Trophoblast cell (in vitro differentiated cells and primary cell): ENCODE data around the gene MAGIX.
A peak's percentile ranks its signal among the peaks of the same experiment; 100 is the strongest.

Experiments used
- DNase-seq, 2 donors: peaks; one replicate each; pipeline ENCODE4 v3.0.0-alpha.2; 2016
- H2AFZ ChIP-seq: 2 replicates; pipeline ENCODE4 v1.6.1; 2013; ENCODE audit warnings: low read length, moderate library complexity, mild to moderate bottlenecking; ENCODE audit not compliant: insufficient read depth, poor library complexity
- H2AK5ac ChIP-seq: 2 replicates; pipeline ENCODE4 v1.6.1; 2013; ENCODE audit warnings: mild to moderate bottlenecking, low read length
- H2BK120ac ChIP-seq: 2 replicates; pipeline ENCODE4 v1.6.1; 2013; ENCODE audit warnings: low read length, mild to moderate bottlenecking, moderate library complexity; ENCODE audit not compliant: insufficient read depth, poor library complexity
- H2BK12ac ChIP-seq: 2 replicates; pipeline ENCODE4 v1.6.1; 2013; ENCODE audit warnings: mild to moderate bottlenecking, low read length, moderate library complexity
- H2BK5ac ChIP-seq: 2 replicates; pipeline ENCODE4 v1.6.1; 2013; ENCODE audit warnings: low read length, low read depth, moderate library complexity, mild to moderate bottlenecking; ENCODE audit not compliant: poor library complexity
- H3K14ac ChIP-seq: 2 replicates; pipeline ENCODE4 v1.6.1; 2013; ENCODE audit warnings: mild to moderate bottlenecking, low read length
- H3K18ac ChIP-seq: 2 replicates; pipeline ENCODE4 v1.6.1; 2013; ENCODE audit warnings: mild to moderate bottlenecking, low read length
- H3K23ac ChIP-seq: 2 replicates; pipeline ENCODE4 v1.6.1; 2013; ENCODE audit warnings: low read length
- H3K27ac ChIP-seq: 2 replicates; pipeline ENCODE4 v1.5.1; 2013; ENCODE audit warnings: low read depth, mild to moderate bottlenecking, inconsistent platforms, low read length, moderate library complexity
- H3K27me3 ChIP-seq: 2 replicates; pipeline ENCODE4 v1.6.1; 2013; ENCODE audit warnings: inconsistent platforms, mild to moderate bottlenecking, low read length, moderate library complexity; ENCODE audit not compliant: insufficient read depth
- H3K36me3 ChIP-seq, 2 experiments: 1 replicate in 1 of 2; 2 replicates in 1 of 2; pipeline ENCODE4 v1.6.1; 2013; ENCODE audit warnings: low read length in 2 of 2, mild to moderate bottlenecking in 2 of 2, moderate library complexity in 1 of 2; ENCODE audit not compliant: insufficient read depth in 2 of 2, control insufficient read depth in 1 of 2
- H3K4ac ChIP-seq: 2 replicates; pipeline ENCODE4 v1.6.1; 2013; ENCODE audit warnings: low read depth, mild to moderate bottlenecking, low read length, moderate library complexity
- H3K4me1 ChIP-seq, 2 experiments: 1 replicate in 1 of 2; 2 replicates in 1 of 2; pipeline ENCODE4 v1.6.1; 2013; ENCODE audit warnings: low read length in 2 of 2, mild to moderate bottlenecking in 2 of 2, moderate library complexity in 1 of 2; ENCODE audit not compliant: insufficient read depth in 2 of 2, control insufficient read depth in 1 of 2
- H3K4me2 ChIP-seq: 2 replicates; pipeline ENCODE4 v1.6.1; 2013; ENCODE audit warnings: inconsistent platforms, mild to moderate bottlenecking, low read length, moderate library complexity
- H3K4me3 ChIP-seq: 2 replicates; pipeline ENCODE4 v1.5.1; 2013; ENCODE audit warnings: mild to moderate bottlenecking, low read depth, low read length, inconsistent platforms
- H3K79me1 ChIP-seq: one replicate; pipeline ENCODE4 v1.6.1; 2013; ENCODE audit warnings: low read length
- H3K79me2 ChIP-seq: 2 replicates; pipeline ENCODE4 v1.6.1; 2013; ENCODE audit warnings: low read length, mild to moderate bottlenecking; ENCODE audit not compliant: control insufficient read depth, insufficient read depth, poor library complexity
- H3K9ac ChIP-seq: 2 replicates; pipeline ENCODE4 v1.6.1; 2013; ENCODE audit warnings: mild to moderate bottlenecking, low read length
- H3K9me3 ChIP-seq: 2 replicates; pipeline ENCODE4 v1.6.1; 2013; ENCODE audit warnings: low read depth, mild to moderate bottlenecking, control low read depth, inconsistent platforms, low read length; ENCODE audit not compliant: insufficient read depth
- H4K12ac ChIP-seq: 2 replicates; pipeline ENCODE4 v1.6.1; 2013; ENCODE audit warnings: low read depth, mild to moderate bottlenecking, low read length, moderate library complexity
- H4K8ac ChIP-seq: 2 replicates; pipeline ENCODE4 v1.6.1; 2013; ENCODE audit warnings: low read depth, mild to moderate bottlenecking, low read length, moderate library complexity
- H4K91ac ChIP-seq: one replicate; pipeline ENCODE4 v1.6.1; 2013; ENCODE audit warnings: low read depth, mild to moderate bottlenecking, low read length, moderate library complexity
- WGBS: extraction: QIAGEN DNeasy Blood & Tissue Kit; methylation state at CpG from one replicate; pipeline ENCODE4 v1.1.7; 2013; ENCODE audit warnings: missing lambda C conversion rate; ENCODE audit not compliant: insufficient read length, insufficient coverage; ENCODE audit errors: extremely low coverage; 5-methylcytosine and 5-hydroxymethylcytosine counted together

The MAGIX gene

DNA sequence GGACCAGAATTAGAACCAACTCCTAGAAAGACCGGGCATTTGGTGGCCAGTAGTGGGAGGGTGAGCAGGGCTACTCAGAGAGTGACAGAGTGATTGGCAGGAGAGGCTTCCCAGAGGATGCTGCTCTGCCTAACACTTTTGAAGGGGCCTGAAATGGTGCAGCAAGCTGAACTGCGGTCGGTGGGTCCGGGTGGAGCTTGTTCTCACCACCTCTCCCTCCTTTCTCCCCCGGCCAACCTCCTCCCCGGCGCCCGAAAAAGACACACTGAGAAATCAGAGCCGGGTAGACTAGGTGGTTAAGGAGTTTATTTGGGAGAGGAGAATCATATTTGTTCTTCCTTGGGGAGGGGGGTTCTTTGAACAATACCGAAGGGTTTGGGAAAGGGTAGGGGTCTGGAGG, 25.0 kb downstream of the MAGIX start:
- Histone ChIP-seq H3K4me3 (no peak overlapping the region), H3K36me3 (peaks cover 8 to 9% of the 10 kb centered on the region in 2 experiments), H3K79me1 (peaks cover 15% of the 10 kb centered on the region), H2AK5ac (no peak overlapping the region), H4K12ac (no peak overlapping the region), H2BK5ac (no peak overlapping the region), H2BK12ac (no peak overlapping the region), H2AFZ (no peak overlapping the region), H3K4me1 (peaks cover 9 to 20% of the 10 kb centered on the region in 2 experiments), H3K27ac (no peak overlapping the region), H3K14ac (no peak overlapping the region), H3K27me3 (no peaks in the 10 kb centered on the region), H3K9me3 (no peaks in the 10 kb centered on the region), H4K8ac (no peak overlapping the region), H3K18ac (no peak overlapping the region), H3K4me2 (no peak overlapping the region), H3K23ac (no peak overlapping the region), H3K9ac (no peak overlapping the region), H3K79me2 (peaks cover 6% of the 10 kb centered on the region), H2BK120ac (no peak overlapping the region), H3K4ac (no peak overlapping the region), H4K91ac (no peak overlapping the region)
- no peak for DNase-seq
- no CpG with 5 or more reads among the region's 10 CpGs for WGBS

DNA sequence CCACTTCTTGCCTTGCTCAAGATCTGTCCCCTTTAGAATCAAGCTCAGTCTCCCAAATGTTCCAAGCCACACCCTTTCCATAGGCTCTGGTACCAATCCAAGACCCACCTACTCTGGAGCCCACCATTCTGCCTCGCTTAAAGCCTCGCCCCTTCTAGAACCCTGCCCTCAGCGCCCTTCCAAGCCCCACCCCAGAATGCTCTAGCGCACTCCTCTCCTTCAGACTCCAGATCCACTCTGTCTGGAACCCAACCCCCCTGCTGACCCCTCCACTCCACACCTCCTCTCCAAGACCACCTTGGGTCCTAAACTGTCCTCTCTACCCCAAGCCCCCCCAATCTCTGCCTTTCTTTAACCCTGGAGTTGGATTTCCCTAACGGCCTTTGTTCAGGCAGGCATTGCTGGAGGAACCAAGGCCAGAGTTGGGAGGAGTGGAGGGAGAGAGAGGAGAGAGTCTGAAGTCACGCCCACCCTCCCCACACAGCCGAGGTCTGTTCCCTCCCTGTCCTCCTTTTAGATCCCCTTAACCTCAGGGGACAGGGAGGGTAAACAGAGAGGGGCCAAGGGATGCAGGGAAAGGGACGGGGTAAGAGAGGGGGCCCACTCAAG, 26.0 kb downstream of the MAGIX start:
- no peak for DNase-seq
- no peak overlapping the region for H3K9ac ChIP-seq
- H3K4me1 ChIP-seq, result peaks cover 9 to 19% of the 10 kb centered on the region in 2 experiments
- H4K12ac ChIP-seq, result no peak overlapping the region
- H2BK12ac ChIP-seq, result no peak overlapping the region
- no peak overlapping the region for H2BK120ac ChIP-seq
- peaks cover 1 to 2% of the 10 kb centered on the region in 2 experiments for H3K36me3 ChIP-seq
- no peak overlapping the region for H3K23ac ChIP-seq
- no peak overlapping the region for H2BK5ac ChIP-seq
- H3K79me2 ChIP-seq, result peaks cover 6% of the 10 kb centered on the region
- no peak overlapping the region for H3K18ac ChIP-seq
- no peak overlapping the region for H4K91ac ChIP-seq
- H3K4me2 ChIP-seq, result no peak overlapping the region
- WGBS, result no CpG with 5 or more reads among the region's 8 CpGs
- no peaks in the 10 kb centered on the region for H3K27me3 ChIP-seq
- H3K9me3 ChIP-seq, result no peaks in the 10 kb centered on the region
- no peak overlapping the region for H2AK5ac ChIP-seq
- H2AFZ ChIP-seq, result no peak overlapping the region
- no peak overlapping the region for H4K8ac ChIP-seq
- no peak overlapping the region for H3K4ac ChIP-seq
- no peak overlapping the region for H3K27ac ChIP-seq
- H3K79me1 ChIP-seq, result peaks cover 15% of the 10 kb centered on the region
- H3K14ac ChIP-seq, result no peak overlapping the region
- no peak overlapping the region for H3K4me3 ChIP-seq

GRCh38 chrX:49189606-49190005, 27.0 kb downstream of the MAGIX start:
- H2AFZ ChIP-seq, result no peak overlapping the region
- no peak overlapping the region for H3K27ac ChIP-seq
- WGBS, result no CpG with 5 or more reads among the region's 6 CpGs
- H3K9me3 ChIP-seq, result no peaks in the 10 kb centered on the region
- H3K9ac ChIP-seq, result no peak overlapping the region
- H4K91ac ChIP-seq, result no peak overlapping the region
- H4K12ac ChIP-seq, result no peak overlapping the region
- no peak overlapping the region for H2BK12ac ChIP-seq
- H3K36me3 ChIP-seq, result no peaks in the 10 kb centered on the region
- H3K79me2 ChIP-seq, result peaks cover 5% of the 10 kb centered on the region
- H2BK120ac ChIP-seq, result no peak overlapping the region
- H4K8ac ChIP-seq, result no peak overlapping the region
- H3K4me3 ChIP-seq, result no peak overlapping the region
- DNase-seq, result peak in 1 of 2 donors; percentile 43
- H3K23ac ChIP-seq, result no peak overlapping the region
- no peak overlapping the region for H3K18ac ChIP-seq
- H3K27me3 ChIP-seq, result no peaks in the 10 kb centered on the region
- H2AK5ac ChIP-seq, result no peak overlapping the region
- no peak overlapping the region for H3K4me2 ChIP-seq
- H2BK5ac ChIP-seq, result no peak overlapping the region
- peaks cover 9 to 13% of the 10 kb centered on the region in 2 experiments for H3K4me1 ChIP-seq
- no peak overlapping the region for H3K4ac ChIP-seq
- peaks cover 13% of the 10 kb centered on the region for H3K79me1 ChIP-seq
- H3K14ac ChIP-seq, result no peak overlapping the region

DNA sequence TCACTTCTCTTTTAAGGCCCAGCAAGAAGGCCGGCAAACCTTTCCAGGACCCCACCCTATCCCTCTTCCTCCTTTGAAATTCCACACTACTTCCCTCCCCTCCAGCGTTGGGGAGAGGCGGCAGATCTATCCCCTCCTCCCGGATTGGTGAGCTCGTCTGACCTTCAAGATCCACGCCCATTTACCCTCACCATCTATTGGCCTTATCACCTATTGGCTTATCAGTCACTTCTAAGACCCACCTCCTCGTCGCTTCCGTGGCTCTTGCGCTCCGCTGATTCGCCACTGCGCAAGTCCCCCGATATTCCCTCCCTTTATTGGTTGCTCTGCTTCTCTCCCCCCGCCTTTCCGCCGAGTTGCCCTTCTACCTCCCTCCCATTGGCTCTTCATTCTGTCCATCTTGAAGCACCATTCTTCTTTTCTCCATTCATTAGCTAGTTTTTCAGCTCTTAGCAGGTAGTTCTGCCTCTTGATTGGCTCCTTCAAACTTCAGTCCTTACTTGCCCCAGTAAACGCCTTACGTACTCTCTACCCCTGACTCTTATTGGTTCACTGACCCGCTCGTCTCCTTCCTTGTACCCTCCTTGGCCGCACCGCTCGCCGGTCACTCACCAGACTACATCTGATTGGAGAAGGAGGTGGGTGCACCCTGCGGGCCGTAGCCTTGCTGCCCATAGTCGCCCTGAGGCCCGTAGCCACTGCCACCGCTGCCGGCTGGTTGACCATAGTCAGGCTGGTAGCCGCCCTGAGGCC, 28.4 kb downstream of the MAGIX start:
- Histone ChIP-seq H2BK5ac (peak overlapping the region; percentile 36), H3K4me1 (peaks cover 6 to 7% of the 10 kb centered on the region in 2 experiments), H2AK5ac (no peak overlapping the region), H3K23ac (no peak overlapping the region), H4K8ac (peak overlapping the region; percentile 82), H2AFZ (peak overlapping the region; percentile 54), H3K27me3 (no peaks in the 10 kb centered on the region), H3K4me3 (peak overlapping the region; percentile 81), H4K91ac (peak overlapping the region; percentile 69), H3K79me2 (peaks cover 2% of the 10 kb centered on the region), H3K79me1 (peaks cover 6% of the 10 kb centered on the region), H3K4ac (peak overlapping the region; percentile 9), H3K14ac (peak overlapping the region; percentile 35), H4K12ac (no peak overlapping the region), H3K9me3 (no peaks in the 10 kb centered on the region), H2BK120ac (peak overlapping the region; percentile 62), H3K9ac (peak overlapping the region; percentile 91), H3K4me2 (peak overlapping the region; percentile 96), H3K27ac (peak overlapping the region; percentile 66), H3K36me3 (no peaks in the 10 kb centered on the region), H2BK12ac (no peak overlapping the region), H3K18ac (peak overlapping the region; percentile 5)
- WGBS, result no CpG with 5 or more reads among the region's 32 CpGs
- DNase-seq, result peak; percentile 92 to 93
